Breast epithelium (tissue), 3 donors: ENCODE measurements around the gene RAB7A.

Experiments used
- POLR2A ChIP-seq: fragments of 450-650 bp; IDR thresholded peaks from one replicate; pipeline ENCODE4 v1.6.1; 2016; ENCODE audit warnings: antibody characterized with exemption, mild to moderate bottlenecking, moderate library complexity
- TF ChIP-seq, protein P1 (sequence below), 3 donors: fragments of 450-650 bp; IDR thresholded peaks; one replicate each; pipeline ENCODE4 v1.5.1; 2016 to 2017; ENCODE audit warnings: antibody characterized with exemption in 3 of 3, mild to moderate bottlenecking in 3 of 3, moderate library complexity in 3 of 3

GRCh38 chr3:128770387-128770786, 44.4 kb downstream of the RAB7A start:
- no peak for TF ChIP-seq POLR2A
- TF ChIP-seq, protein P1, sequence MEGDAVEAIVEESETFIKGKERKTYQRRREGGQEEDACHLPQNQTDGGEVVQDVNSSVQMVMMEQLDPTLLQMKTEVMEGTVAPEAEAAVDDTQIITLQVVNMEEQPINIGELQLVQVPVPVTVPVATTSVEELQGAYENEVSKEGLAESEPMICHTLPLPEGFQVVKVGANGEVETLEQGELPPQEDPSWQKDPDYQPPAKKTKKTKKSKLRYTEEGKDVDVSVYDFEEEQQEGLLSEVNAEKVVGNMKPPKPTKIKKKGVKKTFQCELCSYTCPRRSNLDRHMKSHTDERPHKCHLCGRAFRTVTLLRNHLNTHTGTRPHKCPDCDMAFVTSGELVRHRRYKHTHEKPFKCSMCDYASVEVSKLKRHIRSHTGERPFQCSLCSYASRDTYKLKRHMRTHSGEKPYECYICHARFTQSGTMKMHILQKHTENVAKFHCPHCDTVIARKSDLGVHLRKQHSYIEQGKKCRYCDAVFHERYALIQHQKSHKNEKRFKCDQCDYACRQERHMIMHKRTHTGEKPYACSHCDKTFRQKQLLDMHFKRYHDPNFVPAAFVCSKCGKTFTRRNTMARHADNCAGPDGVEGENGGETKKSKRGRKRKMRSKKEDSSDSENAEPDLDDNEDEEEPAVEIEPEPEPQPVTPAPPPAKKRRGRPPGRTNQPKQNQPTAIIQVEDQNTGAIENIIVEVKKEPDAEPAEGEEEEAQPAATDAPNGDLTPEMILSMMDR (IDR thresholded peaks at IDR 0.05): no peak
